ENCODE data around the gene BCAT1.

GRCh38 chr12:24810378-24810777 is 138.5 kb downstream of the BCAT1 start:
- TF ChIP-seq CTCF (IDR thresholded peaks at IDR 0.05; ENCODE audit: borderline replicate concordance, extremely low read depth, low read length, poor library complexity, severe bottlenecking) (no peak), EZH2 (IDR thresholded peaks at IDR 0.05; ENCODE audit: borderline replicate concordance, low read depth, low read length, severe bottlenecking) (no peak)

Measured in DND-41 (cell line).